K562 (cell line): ENCODE measurements around the gene TM9SF3. TPM values are rescaled to one million over a fixed set of nuclear protein-coding genes. Genes with fewer than 3 reads are reported as not detected.

Experiments used
- CAMTA2 ChIP-seq: fragments of 250-450 bp; sonication (Bioruptor Pico); conservative IDR thresholded peaks from 2 replicates; pipeline ENCODE4 v1.5.1; 2022
- CHD2 ChIP-seq: IDR thresholded peaks from 2 replicates; pipeline ENCODE4 v1.6.1; 2011; ENCODE audit warnings: low read depth, low read length
- HMG20A ChIP-seq: fragments of 450-650 bp; formaldehyde crosslinking; conservative IDR thresholded peaks from 2 replicates; pipeline ENCODE4 v1.4.0; 2020; ENCODE audit warnings: mild to moderate bottlenecking, mixed read lengths
- RAD51 ChIP-seq: fragments of 450-650 bp; IDR thresholded peaks from 2 replicates; pipeline ENCODE4 v1.7.1; 2016; ENCODE audit warnings: low read depth, mild to moderate bottlenecking, borderline replicate concordance
- TEAD4 ChIP-seq, 2 experiments: sonication (generic) in 1 of 2; formaldehyde crosslinking in 1 of 2; IDR thresholded peaks; 2 replicates each; pipeline versions ENCODE4 v1.6.1 to v1.8.0; 2012 to 2022; ENCODE audit warnings: borderline replicate concordance in 1 of 2, inconsistent platforms in 1 of 2, low read length in 1 of 2, mild to moderate bottlenecking in 1 of 2, missing genetic modification reagents in 1 of 2
- YY1 ChIP-seq, 3 experiments: IDR thresholded peaks; 2 replicates each; pipeline ENCODE4 v1.6.1; 2011; ENCODE audit warnings: low read length in 2 of 3, mild to moderate bottlenecking in 2 of 3, moderate library complexity in 2 of 3, borderline replicate concordance in 1 of 3, control low read depth in 1 of 3, low read depth in 1 of 3; ENCODE audit not compliant: insufficient read depth in 3 of 3, insufficient replicate concordance in 2 of 3, control insufficient read depth in 1 of 3, insufficient read length in 1 of 3; ENCODE audit errors: extremely low read depth in 1 of 3
- ZFX ChIP-seq: sonication (generic); formaldehyde crosslinking; IDR thresholded peaks from 2 replicates; pipeline ENCODE4 v1.8.0; 2022; ENCODE audit warnings: mild to moderate bottlenecking, missing genetic modification reagents, moderate library complexity
- ZNF212 ChIP-seq: fragments of 450-650 bp; formaldehyde crosslinking; IDR thresholded peaks from 2 replicates; pipeline ENCODE4 v1.4.0; 2020; ENCODE audit warnings: mild to moderate bottlenecking
- ZNF551 ChIP-seq: fragments of 250-450 bp; sonication (Bioruptor Pico); IDR thresholded peaks from 2 replicates; pipeline ENCODE4 v1.5.0; 2021; ENCODE audit warnings: mild to moderate bottlenecking, moderate library complexity
- polyA plus RNA-seq, 8 experiments: library from polyadenylated mRNA; depleted of rRNA in 4 of 8; stranded (reverse) in 5 of 8; unstranded in 3 of 8; fragments of >200 nt; fragmentation: Nextera tagmentation in 2 of 8; fragmentation: Illumina TruSeq in 1 of 8; extraction: Ambion mirVana in 2 of 8; extraction: Trizol in 1 of 8; gene quantifications; 2 replicates each; pipeline versions ENCODE4 v1.2.1 to v1.2.3, GENCODE V29; 2011 to 2014; ENCODE audit warnings: inconsistent platforms in 1 of 8, missing spikeins in 1 of 8
- total RNA-seq, 7 experiments: library from RNA; depleted of rRNA in 6 of 7; stranded (reverse); fragments of >200 nt in 6 of 7; fragmentation: Illumina TruSeq in 2 of 7; extraction: Trizol in 2 of 7; gene quantifications; 2 replicates each; pipeline versions ENCODE4 v1.2.1 to v1.2.3, GENCODE V29; 2011 to 2021; ENCODE audit warnings: low replicate concordance in 1 of 7
- TF ChIP-seq, protein P1 (sequence below): sonication (generic); formaldehyde crosslinking; IDR thresholded peaks from 2 replicates; pipeline ENCODE4 v1.9.0; 2022; ENCODE audit warnings: mild to moderate bottlenecking, missing genetic modification reagents
- TF ChIP-seq, protein P2 (sequence below): sonication (generic); formaldehyde crosslinking; IDR thresholded peaks from 2 replicates; pipeline ENCODE4 v1.8.0; 2022; ENCODE audit warnings: missing genetic modification reagents, mild to moderate bottlenecking, moderate library complexity, borderline replicate concordance
- TF ChIP-seq, protein P3 (sequence below), 2 experiments: IDR thresholded peaks; 2 replicates each; pipeline ENCODE4 v1.6.1; 2012; ENCODE audit warnings: improper control_type of control experiment in 2 of 2, low read depth in 2 of 2, low read length in 2 of 2, borderline replicate concordance in 1 of 2
- TF ChIP-seq, protein P4 (sequence below): sonication (generic); formaldehyde crosslinking; IDR thresholded peaks from 2 replicates; pipeline ENCODE4 v1.8.0; 2023; ENCODE audit warnings: mild to moderate bottlenecking, missing genetic modification reagents
- TF ChIP-seq, protein P5 (sequence below): fragments of 200-800 bp; sonication (Bioruptor generic); IDR thresholded peaks from 2 replicates; pipeline ENCODE4 v1.6.1; 2016; ENCODE audit warnings: missing genetic modification characterization, missing compliant biosample characterization

The TM9SF3 gene
- total and polyA plus RNA-seq, 9 of the 15 experiments (the other 6 are each of a cell fraction or from before 2014, with no cell fraction given): 16.1 to 63.1 (median 34.9) TPM

DNA sequence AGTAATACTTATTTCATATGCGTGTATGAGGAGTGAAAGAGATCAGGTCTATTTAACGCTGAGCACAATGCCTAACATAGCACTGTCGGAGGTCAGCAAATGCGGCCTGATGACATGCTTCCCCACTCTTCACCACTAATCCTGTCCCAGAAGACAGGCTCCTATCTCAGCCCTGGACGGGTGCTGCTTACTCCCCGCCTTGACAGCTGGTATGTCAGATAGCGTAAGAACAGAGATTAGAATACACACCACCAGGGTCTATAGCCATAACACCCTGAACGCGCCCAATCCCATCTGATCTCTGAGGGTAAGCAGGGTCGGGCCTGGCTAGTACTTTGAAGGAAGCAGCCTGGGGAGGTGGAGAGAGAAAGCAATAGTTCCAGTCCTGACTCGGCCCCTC, 32.3 kb upstream of the TM9SF3 start (continued):
- TF ChIP-seq, protein P1, sequence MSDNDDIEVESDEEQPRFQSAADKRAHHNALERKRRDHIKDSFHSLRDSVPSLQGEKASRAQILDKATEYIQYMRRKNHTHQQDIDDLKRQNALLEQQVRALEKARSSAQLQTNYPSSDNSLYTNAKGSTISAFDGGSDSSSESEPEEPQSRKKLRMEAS (CRISPR knock-in tag): no peak
- TF ChIP-seq ZNF551 (no peak), ZNF212 (CRISPR knock-in tag) (no peak), YY1 (IDR thresholded peaks at IDR 0.05; ENCODE audit: borderline replicate concordance in 1 of 3, control insufficient read depth in 1 of 3, extremely low read depth in 1 of 3, insufficient read depth in 3 of 3, insufficient read length in 1 of 3, insufficient replicate concordance in 2 of 3, low read depth in 1 of 3, low read length in 2 of 3) (no peak), HMG20A (CRISPR knock-in tag) (no peak), TEAD4 (IDR thresholded peaks at IDR 0.05; ENCODE audit: low read length) (peak; percentile 99), TEAD4 (CRISPR knock-in tag; IDR thresholded peaks at IDR 0.05; ENCODE audit: borderline replicate concordance) (no peak), ZFX (peak; percentile 59), CHD2 (no peak), RAD51 (peak; percentile 6; the same call in 1 of the 2 replicates), CAMTA2 (CRISPR knock-in tag) (no peak)
- TF ChIP-seq, protein P2, sequence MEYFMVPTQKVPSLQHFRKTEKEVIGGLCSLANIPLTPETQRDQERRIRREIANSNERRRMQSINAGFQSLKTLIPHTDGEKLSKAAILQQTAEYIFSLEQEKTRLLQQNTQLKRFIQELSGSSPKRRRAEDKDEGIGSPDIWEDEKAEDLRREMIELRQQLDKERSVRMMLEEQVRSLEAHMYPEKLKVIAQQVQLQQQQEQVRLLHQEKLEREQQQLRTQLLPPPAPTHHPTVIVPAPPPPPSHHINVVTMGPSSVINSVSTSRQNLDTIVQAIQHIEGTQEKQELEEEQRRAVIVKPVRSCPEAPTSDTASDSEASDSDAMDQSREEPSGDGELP (CRISPR knock-in tag): peak; percentile 92
- TF ChIP-seq, protein P3, sequence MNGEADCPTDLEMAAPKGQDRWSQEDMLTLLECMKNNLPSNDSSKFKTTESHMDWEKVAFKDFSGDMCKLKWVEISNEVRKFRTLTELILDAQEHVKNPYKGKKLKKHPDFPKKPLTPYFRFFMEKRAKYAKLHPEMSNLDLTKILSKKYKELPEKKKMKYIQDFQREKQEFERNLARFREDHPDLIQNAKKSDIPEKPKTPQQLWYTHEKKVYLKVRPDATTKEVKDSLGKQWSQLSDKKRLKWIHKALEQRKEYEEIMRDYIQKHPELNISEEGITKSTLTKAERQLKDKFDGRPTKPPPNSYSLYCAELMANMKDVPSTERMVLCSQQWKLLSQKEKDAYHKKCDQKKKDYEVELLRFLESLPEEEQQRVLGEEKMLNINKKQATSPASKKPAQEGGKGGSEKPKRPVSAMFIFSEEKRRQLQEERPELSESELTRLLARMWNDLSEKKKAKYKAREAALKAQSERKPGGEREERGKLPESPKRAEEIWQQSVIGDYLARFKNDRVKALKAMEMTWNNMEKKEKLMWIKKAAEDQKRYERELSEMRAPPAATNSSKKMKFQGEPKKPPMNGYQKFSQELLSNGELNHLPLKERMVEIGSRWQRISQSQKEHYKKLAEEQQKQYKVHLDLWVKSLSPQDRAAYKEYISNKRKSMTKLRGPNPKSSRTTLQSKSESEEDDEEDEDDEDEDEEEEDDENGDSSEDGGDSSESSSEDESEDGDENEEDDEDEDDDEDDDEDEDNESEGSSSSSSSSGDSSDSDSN (IDR thresholded peaks at IDR 0.05; ENCODE audit: borderline replicate concordance in 1 of 2, low read depth in 2 of 2, low read length in 2 of 2): 0 out of 4 replicates have a peak, but pooled peaks of 1 of the 2 experiments have one; percentile 23
- TF ChIP-seq, protein P4, sequence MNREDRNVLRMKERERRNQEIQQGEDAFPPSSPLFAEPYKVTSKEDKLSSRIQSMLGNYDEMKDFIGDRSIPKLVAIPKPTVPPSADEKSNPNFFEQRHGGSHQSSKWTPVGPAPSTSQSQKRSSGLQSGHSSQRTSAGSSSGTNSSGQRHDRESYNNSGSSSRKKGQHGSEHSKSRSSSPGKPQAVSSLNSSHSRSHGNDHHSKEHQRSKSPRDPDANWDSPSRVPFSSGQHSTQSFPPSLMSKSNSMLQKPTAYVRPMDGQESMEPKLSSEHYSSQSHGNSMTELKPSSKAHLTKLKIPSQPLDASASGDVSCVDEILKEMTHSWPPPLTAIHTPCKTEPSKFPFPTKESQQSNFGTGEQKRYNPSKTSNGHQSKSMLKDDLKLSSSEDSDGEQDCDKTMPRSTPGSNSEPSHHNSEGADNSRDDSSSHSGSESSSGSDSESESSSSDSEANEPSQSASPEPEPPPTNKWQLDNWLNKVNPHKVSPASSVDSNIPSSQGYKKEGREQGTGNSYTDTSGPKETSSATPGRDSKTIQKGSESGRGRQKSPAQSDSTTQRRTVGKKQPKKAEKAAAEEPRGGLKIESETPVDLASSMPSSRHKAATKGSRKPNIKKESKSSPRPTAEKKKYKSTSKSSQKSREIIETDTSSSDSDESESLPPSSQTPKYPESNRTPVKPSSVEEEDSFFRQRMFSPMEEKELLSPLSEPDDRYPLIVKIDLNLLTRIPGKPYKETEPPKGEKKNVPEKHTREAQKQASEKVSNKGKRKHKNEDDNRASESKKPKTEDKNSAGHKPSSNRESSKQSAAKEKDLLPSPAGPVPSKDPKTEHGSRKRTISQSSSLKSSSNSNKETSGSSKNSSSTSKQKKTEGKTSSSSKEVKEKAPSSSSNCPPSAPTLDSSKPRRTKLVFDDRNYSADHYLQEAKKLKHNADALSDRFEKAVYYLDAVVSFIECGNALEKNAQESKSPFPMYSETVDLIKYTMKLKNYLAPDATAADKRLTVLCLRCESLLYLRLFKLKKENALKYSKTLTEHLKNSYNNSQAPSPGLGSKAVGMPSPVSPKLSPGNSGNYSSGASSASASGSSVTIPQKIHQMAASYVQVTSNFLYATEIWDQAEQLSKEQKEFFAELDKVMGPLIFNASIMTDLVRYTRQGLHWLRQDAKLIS: no peak
- TF ChIP-seq, protein P5, sequence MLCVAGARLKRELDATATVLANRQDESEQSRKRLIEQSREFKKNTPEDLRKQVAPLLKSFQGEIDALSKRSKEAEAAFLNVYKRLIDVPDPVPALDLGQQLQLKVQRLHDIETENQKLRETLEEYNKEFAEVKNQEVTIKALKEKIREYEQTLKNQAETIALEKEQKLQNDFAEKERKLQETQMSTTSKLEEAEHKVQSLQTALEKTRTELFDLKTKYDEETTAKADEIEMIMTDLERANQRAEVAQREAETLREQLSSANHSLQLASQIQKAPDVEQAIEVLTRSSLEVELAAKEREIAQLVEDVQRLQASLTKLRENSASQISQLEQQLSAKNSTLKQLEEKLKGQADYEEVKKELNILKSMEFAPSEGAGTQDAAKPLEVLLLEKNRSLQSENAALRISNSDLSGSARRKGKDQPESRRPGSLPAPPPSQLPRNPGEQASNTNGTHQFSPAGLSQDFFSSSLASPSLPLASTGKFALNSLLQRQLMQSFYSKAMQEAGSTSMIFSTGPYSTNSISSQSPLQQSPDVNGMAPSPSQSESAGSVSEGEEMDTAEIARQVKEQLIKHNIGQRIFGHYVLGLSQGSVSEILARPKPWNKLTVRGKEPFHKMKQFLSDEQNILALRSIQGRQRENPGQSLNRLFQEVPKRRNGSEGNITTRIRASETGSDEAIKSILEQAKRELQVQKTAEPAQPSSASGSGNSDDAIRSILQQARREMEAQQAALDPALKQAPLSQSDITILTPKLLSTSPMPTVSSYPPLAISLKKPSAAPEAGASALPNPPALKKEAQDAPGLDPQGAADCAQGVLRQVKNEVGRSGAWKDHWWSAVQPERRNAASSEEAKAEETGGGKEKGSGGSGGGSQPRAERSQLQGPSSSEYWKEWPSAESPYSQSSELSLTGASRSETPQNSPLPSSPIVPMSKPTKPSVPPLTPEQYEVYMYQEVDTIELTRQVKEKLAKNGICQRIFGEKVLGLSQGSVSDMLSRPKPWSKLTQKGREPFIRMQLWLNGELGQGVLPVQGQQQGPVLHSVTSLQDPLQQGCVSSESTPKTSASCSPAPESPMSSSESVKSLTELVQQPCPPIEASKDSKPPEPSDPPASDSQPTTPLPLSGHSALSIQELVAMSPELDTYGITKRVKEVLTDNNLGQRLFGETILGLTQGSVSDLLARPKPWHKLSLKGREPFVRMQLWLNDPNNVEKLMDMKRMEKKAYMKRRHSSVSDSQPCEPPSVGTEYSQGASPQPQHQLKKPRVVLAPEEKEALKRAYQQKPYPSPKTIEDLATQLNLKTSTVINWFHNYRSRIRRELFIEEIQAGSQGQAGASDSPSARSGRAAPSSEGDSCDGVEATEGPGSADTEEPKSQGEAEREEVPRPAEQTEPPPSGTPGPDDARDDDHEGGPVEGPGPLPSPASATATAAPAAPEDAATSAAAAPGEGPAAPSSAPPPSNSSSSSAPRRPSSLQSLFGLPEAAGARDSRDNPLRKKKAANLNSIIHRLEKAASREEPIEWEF (CRISPR knock-in tag): no peak
